Activated CD4-positive, alpha-beta T cell treated with anti-CD3 and anti-CD28 coated beads for 24 hours (primary cell): Measurements from ENCODE around the gene CENPF.
"Not testable (repeated sequence)": the region's sequence is repeated elsewhere in the genome, so short reads cannot be mapped to it uniquely, and the experiment has no call there.

Source experiments
- DNase-seq, 2 donors: peaks; one replicate each; pipeline ENCODE4 v3.0.0-alpha.2; 2020; ENCODE audit warnings: low read depth in 2 of 2

CENPF gene

DNA sequence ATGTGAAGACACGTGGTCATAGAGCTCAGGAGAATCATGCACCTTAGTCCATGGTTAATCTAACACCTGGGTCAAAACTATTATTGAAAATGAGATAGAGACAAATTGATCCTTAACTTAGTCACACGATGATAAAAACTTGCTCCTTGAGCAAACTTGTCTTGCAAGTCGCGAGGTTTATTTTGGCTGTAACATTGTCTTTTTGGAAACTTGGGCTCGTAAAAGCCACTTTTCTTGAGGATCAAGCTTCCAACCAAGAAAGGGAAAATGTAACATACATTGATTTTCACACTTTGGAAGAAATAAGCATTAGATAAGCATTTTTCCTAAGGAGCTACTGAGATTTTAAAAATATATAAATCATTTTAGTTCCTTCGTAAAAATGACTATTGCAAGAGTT, 19.9 kb upstream of the CENPF start:
- DNase-seq = no peak

DNA sequence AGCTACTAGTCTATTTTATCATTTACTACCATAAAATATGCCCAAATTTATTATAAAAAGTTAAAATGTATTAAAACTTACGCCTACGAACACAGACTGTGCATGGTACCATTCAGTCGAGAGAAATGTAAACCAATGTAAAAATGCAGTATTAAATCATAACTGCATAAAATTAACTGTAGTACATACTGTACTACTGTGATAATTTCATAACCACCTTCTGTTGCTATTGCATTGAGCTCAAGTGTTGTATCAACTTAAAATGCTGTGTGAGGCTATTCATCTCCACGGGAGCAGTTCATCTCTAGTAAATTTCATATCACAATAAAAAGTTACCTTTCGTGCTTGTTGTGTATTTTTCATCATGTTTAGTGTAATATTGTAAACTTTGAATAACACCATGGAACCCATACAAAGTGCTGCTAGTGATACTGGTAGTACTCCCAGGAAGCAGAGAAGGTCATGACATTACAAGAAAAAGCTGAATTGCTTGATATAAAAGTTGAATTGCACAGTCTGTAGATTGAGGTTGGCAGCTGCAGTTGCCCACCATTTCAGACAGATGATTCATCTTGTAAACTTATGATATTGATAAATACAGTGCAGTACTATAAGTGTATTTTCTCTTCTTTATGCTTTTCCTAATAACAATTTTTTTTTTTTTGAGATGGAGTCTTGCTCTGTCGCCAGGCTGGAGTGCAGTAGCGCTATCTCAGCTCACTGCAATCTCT, 19.0 kb upstream of the CENPF start:
- DNase-seq = no peak

DNA sequence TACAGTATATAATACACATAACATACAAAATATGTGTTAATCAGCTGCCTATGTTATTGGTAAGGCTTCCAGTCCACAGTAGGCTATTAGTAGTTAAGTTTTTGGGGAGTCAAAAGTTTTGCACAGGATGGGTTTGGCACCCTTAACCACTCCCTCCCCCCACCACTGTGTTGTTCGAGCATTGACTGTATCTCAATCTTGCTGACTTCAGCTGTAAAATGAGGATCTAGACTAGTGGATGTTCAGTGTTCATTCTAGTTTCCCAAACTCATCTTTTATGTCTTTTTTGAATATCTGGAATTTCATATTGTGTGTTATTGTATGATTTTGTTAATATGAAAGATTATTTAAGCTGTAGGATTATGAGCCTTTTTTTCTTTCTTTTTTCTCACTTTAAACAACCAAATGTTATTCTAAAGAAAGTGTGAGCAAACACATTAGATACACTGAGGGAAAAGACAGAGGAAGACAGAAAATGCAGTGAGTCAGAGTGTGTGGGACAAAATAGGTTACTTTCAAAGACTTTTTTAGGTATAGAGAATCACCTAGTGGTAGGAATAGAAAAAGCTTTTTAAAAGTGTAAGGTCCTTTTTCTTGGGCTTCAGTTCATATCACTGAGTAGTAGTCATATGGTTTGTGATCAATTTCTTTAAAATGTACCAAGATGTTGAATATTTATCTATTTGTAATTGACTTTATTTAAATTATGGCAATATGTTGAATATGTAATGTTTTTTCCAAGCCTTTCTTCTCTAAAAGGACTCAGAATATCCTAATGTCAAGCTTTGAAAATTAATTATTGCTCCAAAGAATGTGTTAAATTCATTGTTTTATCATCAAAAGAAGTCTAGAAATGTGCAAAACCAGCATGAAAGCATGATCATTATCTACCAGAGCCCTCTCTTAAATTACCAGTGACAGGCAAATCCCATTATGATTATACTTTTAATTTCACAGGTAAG, 17.9 kb upstream of the CENPF start:
- no peak for DNase-seq

DNA sequence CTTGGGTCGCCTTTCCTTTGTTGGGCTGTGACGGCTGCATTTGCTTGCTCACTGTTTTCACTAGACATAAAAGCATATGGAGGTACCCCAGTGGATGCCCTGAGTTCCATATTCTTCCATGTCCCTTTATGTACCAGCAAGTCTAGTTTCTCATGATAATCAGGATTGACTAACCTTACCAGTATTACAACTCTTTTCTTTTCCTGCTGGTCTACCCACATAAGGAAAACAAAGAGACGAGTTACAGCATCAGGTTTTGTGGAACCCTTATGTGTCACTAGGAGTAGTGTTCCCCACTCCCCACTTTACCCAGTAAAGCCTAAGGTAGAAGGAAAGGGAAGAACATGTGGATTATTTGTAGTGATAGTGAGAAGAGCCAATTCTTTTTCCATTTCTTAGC, 16.4 kb upstream of the CENPF start:
- DNase-seq = no peak

DNA sequence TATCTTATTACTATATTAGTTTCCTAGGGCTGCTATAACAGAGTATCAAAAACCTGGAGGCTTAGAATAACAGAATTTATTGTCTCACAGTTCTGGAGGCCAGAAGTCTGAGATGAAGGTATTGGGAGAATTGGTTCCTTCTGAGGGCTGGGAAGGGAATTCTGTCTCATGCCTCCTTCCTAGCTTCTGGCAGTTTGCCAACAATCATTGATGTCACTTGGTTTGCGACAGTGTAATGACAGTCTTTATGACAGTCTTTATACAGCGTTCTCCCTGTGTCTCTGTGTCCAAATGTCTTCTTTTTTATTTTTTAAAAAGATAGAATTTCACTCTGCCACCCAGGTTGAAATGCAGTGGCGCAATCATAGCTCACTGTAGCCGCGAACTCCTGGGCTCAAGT, 15.8 kb upstream of the CENPF start:
- DNase-seq = no peak

DNA sequence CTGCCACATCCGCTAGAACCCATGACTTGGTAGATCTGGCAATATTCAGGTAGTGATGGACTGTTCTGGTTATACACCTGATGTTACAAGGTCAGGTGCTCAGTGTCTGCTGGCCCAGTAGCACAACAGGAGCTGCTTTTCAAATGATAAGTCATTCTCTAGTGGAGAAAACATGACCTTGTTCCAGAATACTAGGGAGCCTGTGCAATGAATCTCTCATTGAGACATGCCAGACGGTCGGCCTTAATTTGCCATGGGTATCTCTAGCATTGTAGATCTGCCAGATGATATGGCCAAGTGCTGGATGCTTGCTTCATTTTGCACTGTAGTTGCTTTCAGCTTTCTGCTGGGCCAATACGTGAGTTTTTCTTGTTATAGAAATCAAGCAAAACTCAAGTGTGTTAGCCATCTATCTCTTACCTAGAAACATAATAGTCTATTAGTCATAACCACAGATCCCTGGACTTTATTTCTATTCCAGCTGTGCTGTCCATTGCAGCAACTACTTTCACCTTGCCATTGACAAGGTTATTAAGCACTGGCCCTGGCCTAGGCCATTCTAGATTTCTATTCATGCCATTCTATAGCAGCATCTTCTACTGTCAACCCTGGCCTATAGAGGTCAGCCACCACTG, 13.9 kb upstream of the CENPF start:
- no peak for DNase-seq

DNA sequence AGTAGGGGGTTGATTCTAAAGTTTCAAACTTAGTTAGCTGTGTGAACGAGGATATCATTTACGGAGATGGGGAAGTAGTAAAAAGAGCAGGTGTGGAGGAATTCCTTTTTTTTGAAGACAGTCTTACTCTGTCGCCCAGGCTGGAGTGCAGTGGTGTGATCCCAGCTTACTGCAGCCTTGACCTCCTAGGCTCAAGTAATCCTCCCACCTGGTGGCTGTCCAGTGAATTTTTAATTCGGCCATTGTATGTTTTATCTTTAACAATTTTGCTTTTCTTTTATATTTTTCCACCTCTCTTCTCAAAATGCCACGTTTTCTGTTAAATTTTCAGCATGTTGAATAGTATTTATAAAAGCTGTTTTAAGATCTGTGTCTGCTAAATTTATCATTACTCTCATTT, 12.3 kb upstream of the CENPF start:
- DNase-seq = no peak

DNA sequence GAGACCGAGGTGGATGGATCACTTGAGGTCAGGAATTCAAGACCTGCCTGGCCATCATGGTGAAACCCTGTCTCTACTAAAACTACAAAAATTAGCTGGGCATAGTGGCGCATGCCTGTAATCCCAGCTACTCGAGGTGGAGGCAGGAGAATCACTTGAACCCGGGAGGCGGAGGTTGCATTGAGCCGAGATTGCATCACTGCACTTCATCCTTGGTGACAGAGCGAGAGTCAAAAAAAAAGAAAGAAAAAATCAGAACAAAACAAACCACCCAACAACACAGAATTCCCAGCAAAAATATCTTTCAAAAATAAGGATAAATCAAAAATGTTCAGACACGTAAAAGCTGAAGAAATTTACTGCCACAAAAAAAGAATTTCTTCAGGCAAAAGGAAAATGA, 11.1 kb upstream of the CENPF start:
- not testable (repeated sequence) for DNase-seq

DNA sequence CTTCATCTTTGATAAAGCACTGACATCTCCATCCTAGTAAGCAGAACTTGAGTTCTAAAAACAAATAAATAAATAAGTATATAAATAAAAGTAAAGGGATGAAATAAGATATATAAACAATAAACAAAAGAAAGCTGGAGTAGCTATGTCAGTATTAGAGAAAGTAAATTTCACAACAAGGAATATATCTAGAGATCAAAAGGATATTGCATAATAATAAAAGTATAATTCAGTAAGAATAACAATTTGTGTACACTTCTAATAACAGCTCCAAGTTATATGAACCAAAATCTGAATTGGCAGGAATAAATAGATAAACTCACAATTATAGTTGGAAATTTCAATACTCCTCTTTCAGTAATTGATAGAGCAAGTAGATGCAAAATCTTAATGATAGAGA, 9.8 kb upstream of the CENPF start:
- no peak for DNase-seq

DNA sequence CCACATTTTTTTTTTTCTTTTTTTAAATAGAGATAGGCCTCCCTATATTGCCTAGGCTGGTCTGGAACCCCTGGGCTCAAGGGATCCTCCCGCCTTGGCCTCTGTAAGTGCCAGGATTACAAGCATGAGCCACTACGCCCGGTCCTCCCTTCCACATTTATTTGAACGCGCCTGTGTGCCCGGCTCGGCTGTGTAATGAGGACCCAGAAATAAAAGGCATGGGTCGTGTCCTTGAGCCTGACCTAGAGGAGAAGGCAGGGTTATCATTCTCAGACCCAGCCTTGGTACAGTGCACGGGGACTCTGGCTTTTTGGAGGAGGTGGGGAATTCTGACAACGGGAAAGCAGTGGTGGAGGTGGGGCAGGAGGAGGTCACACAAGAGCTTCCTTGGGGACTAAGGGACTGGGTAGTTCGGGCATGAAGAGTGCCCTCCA, 841 bp downstream of the CENPF start:
- DNase-seq = no peak

DNA sequence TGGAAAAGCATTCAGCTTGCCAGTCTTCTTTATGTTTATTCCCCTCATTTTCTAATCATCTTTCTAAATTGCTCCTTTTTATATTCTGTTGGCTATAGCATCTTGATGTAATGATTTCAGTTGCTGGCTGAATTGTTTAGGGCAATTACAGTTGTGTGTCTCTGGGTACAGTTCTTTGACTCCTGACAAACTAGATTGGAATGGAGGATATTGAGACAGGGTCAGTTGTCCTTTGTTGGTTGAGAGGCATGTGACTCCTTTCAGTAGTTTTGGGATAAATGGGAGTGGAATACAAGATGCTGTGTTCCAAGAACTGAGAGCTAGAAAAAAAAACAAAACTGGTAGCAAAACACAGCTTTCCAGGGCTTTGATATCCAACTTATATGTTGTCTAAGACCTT, 1.5 kb downstream of the CENPF start:
- no peak for DNase-seq

DNA sequence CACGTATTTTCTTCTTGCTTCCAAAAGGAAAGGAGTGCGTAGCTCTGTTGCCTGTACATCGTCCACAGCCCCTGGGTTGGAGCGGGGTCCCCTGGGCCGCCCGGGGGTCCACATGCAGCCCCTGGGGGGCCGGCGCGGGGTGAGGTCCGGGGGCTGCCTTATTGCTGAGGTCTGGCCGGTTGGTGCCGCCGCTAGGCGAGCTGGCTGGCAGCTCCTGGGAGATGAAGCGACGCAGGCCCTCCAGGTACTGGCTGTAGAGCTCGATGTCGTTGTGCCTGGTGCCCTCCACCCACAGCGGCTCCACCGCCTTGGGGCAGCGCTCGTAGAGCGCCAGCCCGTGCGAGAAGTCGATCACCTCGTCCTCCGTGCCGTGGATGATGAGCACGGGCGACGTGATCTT, 2.5 kb downstream of the CENPF start:
- not testable (repeated sequence) for DNase-seq

DNA sequence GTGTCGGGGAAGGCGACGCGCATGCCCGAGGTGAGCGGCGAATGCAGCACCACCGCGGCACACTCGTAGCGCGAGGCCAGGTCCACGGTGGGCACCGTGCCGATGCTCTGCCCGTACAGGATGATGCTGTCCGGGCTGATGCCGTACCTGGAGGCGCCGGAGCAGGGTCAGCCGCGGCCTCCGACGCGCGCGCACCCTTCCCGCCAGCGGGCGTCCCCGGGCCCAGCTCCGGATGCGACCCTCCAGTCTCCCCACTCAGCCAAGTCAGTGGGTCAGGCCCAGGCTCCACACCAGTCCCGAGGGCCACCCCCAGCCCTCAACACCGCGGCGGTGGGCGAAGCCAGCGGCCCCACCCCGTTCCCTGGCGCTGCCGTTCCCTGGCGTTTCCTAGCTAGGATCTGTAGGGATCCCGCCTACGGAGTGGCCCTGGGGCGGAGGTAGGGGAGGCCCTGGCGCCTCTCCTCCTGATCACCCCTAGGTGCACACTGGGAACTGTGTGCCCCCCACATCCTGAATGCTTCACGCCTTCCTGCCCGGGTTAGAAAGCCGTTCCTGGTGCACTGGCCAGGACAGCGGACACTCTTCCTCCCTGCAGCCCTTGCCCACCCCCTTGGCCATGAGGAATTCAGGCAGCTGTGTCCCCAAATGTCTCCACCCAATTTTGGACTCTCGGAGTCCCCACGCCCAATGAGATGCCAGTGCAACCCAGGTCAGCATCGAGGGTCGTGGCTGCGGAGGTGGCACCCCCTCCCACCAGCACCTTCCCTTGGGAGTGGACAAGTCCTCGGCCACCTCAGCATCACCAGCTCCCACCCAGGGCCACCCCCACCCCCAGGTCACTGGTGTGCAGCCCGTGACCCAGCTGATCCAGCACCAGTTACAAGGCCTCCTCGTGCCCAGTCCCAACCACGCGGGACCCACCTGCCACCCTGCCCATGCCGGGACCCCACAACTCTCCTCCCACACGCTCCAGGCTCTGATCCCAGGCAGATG, 3.2 kb downstream of the CENPF start:
- not testable (repeated sequence) for DNase-seq

DNA sequence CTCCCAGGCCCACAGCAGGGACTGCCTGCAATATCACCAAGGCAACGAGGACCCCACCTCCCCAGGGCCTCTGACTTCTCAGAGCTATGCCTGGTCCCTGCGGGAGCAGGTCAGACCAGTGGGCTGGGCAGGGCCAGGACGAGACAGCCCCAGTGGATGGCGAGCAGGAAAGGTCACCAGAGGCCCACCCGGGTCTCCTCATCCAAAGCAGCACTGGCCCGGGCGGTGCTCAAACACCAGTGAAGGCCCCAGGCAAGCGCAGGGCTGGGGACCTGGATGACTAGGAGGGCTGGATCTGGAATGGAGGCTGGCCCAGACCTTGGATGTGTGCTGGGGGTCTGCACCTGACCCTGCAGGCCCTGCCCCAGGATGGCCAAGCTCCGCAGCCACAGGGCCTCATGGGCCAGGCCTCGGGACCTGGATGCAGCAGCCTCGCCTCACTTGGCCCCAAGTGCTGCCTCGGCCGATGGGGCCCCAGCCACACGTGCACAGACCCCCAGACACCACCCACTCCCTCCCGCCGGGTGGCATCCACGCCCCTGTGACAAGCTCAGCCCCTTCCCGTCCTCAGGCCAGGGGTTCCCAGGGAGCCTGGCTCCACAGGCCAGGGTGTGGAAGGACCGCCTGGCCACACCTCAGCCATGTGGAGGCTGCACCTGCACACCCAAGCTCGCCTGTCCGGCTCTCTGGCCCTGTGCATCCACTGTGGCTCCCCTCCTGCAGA, 4.7 kb downstream of the CENPF start:
- DNase-seq = not testable (repeated sequence)

DNA sequence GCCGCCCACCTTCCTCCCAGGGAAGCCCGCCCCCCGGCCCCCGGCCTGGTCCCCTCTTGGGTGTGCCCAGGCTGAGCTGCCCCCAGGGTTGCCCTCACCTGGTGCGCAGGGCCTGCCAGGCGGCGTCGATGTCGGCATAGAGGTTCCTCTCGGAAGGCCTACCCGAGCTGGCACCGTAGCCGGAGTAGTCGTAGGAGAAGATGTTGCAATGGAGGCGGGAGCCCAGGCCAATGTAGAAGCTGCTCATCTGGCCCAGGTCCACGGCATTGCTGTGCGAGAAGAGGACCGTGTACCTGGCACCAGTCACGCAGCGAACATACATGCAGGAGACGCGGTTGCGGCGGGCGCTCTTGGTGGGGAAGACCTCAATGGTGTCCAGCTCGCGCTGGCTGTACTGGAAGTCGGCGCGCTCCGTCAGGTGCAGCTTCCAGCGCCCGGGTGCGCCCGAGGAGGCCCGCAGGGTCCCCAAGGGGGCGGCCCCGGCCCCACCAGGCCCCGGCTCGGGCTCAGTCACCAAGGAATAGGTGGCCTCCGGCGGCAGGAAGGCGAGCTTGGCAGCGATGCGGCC, 5.3 kb downstream of the CENPF start:
- not testable (repeated sequence) for DNase-seq

DNA sequence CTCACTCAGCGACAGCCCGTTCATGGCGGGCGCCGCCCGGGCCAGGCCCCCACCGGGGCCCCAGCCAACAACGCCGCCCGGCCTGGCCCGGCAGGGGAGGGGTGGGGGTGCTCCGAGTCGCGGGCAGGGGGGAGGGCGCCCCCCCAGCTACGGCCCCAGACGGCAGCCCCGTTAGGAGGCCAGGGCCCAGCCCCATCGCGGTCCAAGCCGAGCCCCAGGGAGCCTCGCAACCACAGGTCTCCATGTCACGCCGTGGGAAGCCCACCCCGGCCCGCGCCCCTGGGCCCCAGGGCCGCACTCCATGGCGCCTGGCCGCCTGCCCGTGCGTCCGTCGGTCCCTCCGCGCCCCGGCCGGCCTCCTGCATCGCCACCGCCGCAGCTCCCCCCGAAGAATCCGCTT, 5.8 kb downstream of the CENPF start:
- not testable (repeated sequence) for DNase-seq

DNA sequence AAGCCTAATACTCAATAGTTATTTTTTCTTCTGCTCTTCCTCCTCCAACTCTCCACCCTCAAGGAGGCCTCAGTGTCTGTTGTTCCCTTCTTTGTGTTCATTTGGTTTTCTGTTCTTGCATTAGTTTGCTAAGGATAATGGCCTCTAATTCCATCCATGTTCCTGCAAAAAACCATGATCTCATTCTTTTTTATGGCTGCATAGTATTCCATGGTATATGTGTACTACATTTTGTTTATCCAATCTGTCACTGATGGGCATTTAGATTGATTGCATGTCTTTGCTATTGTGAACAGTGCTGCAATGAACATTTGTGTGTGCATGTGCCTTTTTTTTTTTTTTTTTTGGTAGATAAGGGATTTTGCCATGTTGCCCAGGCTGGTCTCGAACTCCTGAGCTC, 6.7 kb downstream of the CENPF start:
- no peak for DNase-seq

DNA sequence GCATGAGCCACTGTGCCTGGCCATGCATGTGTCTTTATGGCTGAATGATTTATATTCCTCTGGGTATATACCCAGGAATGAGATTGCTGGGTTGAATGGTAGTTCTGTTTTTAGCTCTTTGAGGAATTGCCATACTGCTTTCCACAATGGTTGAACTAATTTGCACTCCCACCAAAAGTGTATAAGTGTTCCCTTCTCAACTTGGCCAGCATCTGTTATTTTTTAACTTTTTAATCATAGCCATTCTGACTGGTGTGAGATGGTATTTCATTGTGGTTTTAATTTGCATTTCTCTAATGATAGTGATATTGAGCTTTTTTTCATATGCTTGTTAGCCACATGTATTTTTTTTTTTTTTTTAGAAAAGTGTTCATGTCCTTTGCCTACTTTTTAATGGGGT, 7.1 kb downstream of the CENPF start:
- not testable (repeated sequence) for DNase-seq

DNA sequence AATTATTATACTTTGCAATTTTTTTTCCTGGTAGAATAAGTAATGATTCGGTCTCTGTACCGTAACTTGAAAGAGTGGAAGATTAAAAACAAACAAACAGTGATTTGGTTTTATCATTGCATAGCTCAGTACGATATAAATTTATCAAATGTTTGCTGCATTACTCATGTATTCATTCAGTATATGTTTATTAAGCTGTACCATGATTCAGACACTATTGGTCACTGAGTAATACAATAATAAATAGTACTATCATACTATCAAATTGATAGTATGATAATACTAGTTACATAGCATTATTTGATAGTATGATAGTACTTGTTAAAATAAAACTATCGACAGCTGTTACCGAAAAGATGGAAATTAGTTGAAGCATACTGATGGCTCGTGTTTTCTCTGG, 12.1 kb downstream of the CENPF start:
- no peak for DNase-seq

DNA sequence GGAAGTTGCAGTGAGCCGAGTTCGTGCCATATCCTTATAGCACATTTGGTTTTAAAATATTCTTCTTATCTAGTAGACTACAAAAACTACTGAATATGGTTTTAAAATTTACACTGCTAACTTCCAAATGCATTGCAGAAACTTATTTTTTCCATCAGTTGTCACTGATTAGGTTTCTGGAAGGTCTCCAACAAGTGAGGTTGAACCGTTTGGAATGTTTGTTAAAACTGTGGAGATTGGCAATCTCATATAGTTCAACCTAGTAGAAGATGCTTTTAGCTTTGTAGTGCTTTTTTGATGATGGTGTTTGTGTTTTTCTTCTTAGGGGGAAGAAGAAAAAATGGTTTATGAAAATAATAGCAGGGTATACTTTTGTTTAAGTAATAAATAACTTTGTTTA, 12.9 kb downstream of the CENPF start:
- no peak for DNase-seq
